ENCODE measurements around the gene NR3C1. TPM values are rescaled to one million over a fixed set of nuclear protein-coding genes. Genes with fewer than 3 reads are reported as not detected.

NR3C1 gene
- total and polyA plus RNA-seq, 2 of the 4 experiments (the other 2 are of a cell fraction) = 13.7 to 77.4 TPM

DNA sequence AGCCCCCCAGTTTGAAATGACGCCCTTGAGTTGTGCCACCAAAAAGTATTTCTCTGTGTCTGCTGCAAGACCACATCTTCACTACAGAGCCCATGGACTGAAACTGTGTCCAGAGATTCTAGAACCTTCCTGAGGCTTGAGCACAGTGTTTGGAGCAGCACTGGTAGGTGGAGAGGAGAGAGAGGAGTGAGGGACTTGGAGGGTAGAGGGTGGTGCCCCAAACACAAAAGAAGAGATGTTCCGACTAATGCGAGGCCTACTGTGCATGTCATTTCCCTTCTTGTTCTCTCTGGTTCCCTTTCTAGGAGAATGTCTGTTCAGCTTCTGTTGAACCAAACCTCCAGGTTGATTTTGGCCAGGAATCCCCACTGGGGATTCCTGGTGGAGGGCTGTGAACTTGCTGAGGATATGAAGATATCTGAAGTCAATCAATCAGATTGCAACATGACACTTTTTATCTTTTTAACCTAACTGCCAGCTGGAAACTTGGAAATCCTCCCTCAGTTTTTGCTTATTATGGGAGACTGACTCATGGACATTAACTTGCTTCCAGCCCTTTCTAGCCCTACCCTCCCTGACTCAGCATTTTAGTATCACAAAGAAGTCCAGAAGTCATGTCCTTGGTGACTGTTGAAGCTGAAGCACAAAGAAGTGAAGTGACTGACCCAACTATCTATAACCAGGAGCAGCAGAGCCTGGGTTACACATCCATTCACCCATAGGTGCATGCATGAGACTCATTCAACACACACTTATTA, 154.5 kb downstream of the NR3C1 start (continued):
- TF ChIP-seq MAFK (IDR thresholded peaks at IDR 0.05; ENCODE audit: low read depth, low read length) (peak; percentile 99), SMC3 (IDR thresholded peaks at IDR 0.05; ENCODE audit: low read depth, low read length) (no peak)

DNA sequence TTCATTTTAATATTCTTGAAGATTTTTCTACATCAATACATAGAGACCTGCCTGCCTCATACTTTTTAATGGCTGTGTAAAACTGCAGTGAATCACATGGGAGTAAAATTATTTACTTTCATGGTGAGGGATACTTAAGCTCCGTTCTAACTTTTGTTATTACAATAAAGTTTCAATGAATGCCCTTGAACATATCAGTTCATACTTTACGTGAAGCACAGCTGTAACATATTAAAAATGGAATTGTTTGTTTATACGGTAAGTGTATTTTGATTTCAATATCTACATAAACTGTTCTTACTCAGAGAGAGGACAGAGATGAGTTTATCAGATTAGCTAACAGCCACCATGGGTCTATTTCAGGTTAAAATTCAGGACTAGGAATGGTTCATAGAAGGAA, 155.1 kb downstream of the NR3C1 start:
- Histone ChIP-seq H2AFZ (replicated peaks; ENCODE audit: low read length, poor library complexity) (no peak overlapping the region), H3K4ac (ENCODE audit: low read depth, low read length) (peak overlapping the region; percentile 95), H3K9me3 (ENCODE audit: control insufficient read depth, insufficient read depth, low read length) (no peaks in the 10 kb centered on the region), H3K4me2 (ENCODE audit: low read depth, low read length) (no peak overlapping the region), H3K14ac (replicated peaks; ENCODE audit: low read depth, low read length) (0 out of 2 replicates have a peak overlapping the region, but pooled peaks have one; percentile 93), H3K4me3 (ENCODE audit: insufficient read depth, low read depth, low read length) (no peak overlapping the region), H4K8ac (ENCODE audit: low read depth in 2 of 2, low read length in 2 of 2) (peak overlapping the region; percentile 24 to 90; a peak in 3 of 4 replicates), H2AK5ac (ENCODE audit: low read depth, low read length) (peak overlapping the region; percentile 96), H3K79me1 (ENCODE audit: low read depth in 1 of 2, low read length in 2 of 2) (peaks cover 0 to 6% of the 10 kb centered on the region in 2 experiments; a peak in 1 of 4 replicates), H3K9ac (ENCODE audit: low read depth, low read length) (no peak overlapping the region), H3K18ac (ENCODE audit: low read depth, low read length) (peak overlapping the region; percentile 98; the same call in 1 of the 2 replicates), H3K4me1 (ENCODE audit: control insufficient read depth, insufficient read depth, low read length) (peaks cover 31% of the 10 kb centered on the region), H3K36me3 (ENCODE audit: control insufficient read depth, insufficient read depth, low read length) (no peaks in the 10 kb centered on the region), H3K27me3 (ENCODE audit: control insufficient read depth, insufficient read depth, low read length) (no peaks in the 10 kb centered on the region), H3K56ac (ENCODE audit: extremely low read depth, insufficient read depth, low read length) (peak overlapping the region; percentile 28; the same call in 1 of the 2 replicates), H2AK9ac (replicated peaks; ENCODE audit: low read depth, low read length, poor library complexity) (no peak overlapping the region), H2BK20ac (ENCODE audit: low read depth, low read length) (peak overlapping the region; percentile 96), H2BK120ac (ENCODE audit: low read depth, low read length) (peak overlapping the region; percentile 90), H3K27ac (ENCODE audit: insufficient read depth, low read length) (peak overlapping the region; percentile 98; the same call in 1 of the 2 replicates), H2BK5ac (ENCODE audit: low read depth, low read length, poor library complexity, severe bottlenecking) (peak overlapping the region; percentile 94), H4K20me1 (ENCODE audit: insufficient read depth, low read length) (no peaks in the 10 kb centered on the region), H3K23ac (ENCODE audit: low read depth, low read length) (no peak overlapping the region), H2BK15ac (ENCODE audit: low read depth, low read length) (peak overlapping the region; percentile 92; the same call in 2 of the 3 replicates), H4K91ac (ENCODE audit: insufficient read depth, low read depth, low read length) (peak overlapping the region; percentile 93; the same call in 1 of the 2 replicates), H4K5ac (ENCODE audit: low read depth, low read length) (peak overlapping the region; percentile 97), H3K9me1 (ENCODE audit: insufficient read depth, low read length) (peaks cover 20% of the 10 kb centered on the region)
- in situ Hi-C loops (cut with MboI; ENCODE audit: low sequenced_read_pairs) (no loop called here), intact Hi-C loops (cut with micrococcal nuclease) (loop anchor here (5.0 kb wide), 1 partner anchor 154 kb away; the partner anchor contains the start of gene NR3C1), dilution Hi-C loops (cut with HindIII; ENCODE audit: low sequenced_read_pairs, unreplicated experiment) (no loop called here)
- ChIA-PET CTCF (interaction anchor here (1.2 kb wide), 1 partner anchor 32 kb away, joined by 3 read pairs; no protein-coding TSS in a partner anchor), POLR2A (ENCODE audit: unreplicated experiment) (no interaction called here)
- no CpG with 5 or more reads among the region's 3 CpGs for WGBS, 2 experiments (ENCODE audit: extremely low coverage in 2 of 2, insufficient read length in 1 of 2)
- DNase-seq (peak; percentile 68), ATAC-seq (ENCODE audit: low read depth) (peak; percentile 3; the same call in 1 of the 2 replicates)
- BruUV-seq (replicated peaks) = no TSS peak
- no peak for TF ChIP-seq FOS (IDR thresholded peaks at IDR 0.05; ENCODE audit: low read depth, low read length)
- no peak for TF ChIP-seq CHD1 (IDR thresholded peaks at IDR 0.05; ENCODE audit: low read depth, low read length)
- TF ChIP-seq NFE2L2 (IDR thresholded peaks at IDR 0.05; ENCODE audit: low read depth, low read length) = no peak
- TF ChIP-seq RAD21 (IDR thresholded peaks at IDR 0.05; ENCODE audit: low read length) = no peak
- TF ChIP-seq MAFK (IDR thresholded peaks at IDR 0.05; ENCODE audit: low read depth, low read length) = no peak
- no peak for TF ChIP-seq RCOR1 (IDR thresholded peaks at IDR 0.05; ENCODE audit: insufficient replicate concordance, low read length)
- TF ChIP-seq MAZ (IDR thresholded peaks at IDR 0.05; ENCODE audit: borderline replicate concordance, low read depth, low read length) = no peak
- TF ChIP-seq BHLHE40 (IDR thresholded peaks at IDR 0.05; ENCODE audit: low read depth, low read length) = no peak
- TF ChIP-seq SMC3 (IDR thresholded peaks at IDR 0.05; ENCODE audit: low read depth, low read length) = no peak
- TF ChIP-seq, protein P1, sequence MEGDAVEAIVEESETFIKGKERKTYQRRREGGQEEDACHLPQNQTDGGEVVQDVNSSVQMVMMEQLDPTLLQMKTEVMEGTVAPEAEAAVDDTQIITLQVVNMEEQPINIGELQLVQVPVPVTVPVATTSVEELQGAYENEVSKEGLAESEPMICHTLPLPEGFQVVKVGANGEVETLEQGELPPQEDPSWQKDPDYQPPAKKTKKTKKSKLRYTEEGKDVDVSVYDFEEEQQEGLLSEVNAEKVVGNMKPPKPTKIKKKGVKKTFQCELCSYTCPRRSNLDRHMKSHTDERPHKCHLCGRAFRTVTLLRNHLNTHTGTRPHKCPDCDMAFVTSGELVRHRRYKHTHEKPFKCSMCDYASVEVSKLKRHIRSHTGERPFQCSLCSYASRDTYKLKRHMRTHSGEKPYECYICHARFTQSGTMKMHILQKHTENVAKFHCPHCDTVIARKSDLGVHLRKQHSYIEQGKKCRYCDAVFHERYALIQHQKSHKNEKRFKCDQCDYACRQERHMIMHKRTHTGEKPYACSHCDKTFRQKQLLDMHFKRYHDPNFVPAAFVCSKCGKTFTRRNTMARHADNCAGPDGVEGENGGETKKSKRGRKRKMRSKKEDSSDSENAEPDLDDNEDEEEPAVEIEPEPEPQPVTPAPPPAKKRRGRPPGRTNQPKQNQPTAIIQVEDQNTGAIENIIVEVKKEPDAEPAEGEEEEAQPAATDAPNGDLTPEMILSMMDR (conservative IDR thresholded peaks at IDR 0.05; ENCODE audit: low read depth, low read length) = no peak
- TF ChIP-seq, protein P2, sequence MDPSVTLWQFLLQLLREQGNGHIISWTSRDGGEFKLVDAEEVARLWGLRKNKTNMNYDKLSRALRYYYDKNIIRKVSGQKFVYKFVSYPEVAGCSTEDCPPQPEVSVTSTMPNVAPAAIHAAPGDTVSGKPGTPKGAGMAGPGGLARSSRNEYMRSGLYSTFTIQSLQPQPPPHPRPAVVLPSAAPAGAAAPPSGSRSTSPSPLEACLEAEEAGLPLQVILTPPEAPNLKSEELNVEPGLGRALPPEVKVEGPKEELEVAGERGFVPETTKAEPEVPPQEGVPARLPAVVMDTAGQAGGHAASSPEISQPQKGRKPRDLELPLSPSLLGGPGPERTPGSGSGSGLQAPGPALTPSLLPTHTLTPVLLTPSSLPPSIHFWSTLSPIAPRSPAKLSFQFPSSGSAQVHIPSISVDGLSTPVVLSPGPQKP (IDR thresholded peaks at IDR 0.05; ENCODE audit: borderline replicate concordance, low read depth, low read length) = no peak
